Renal pelvis (tissue), 12 donors: ENCODE results near the gene SCN1A. TPM values are rescaled to one million over a fixed set of nuclear protein-coding genes. Genes with fewer than 3 reads are reported as not detected.
"Not testable (repeated sequence)": the region's sequence is repeated elsewhere in the genome, so short reads cannot be mapped to it uniquely, and the experiment has no call there.

ENCODE experiments used
- DNase-seq: peaks from one replicate; pipeline ENCODE4 v3.0.0-alpha.2; 2013
- long read RNA-seq, 16 experiments: transcript quantifications; one replicate each; lab custom pipeline, GENCODE V29; 2026
- polyA plus RNA-seq, 3 donors: library from polyadenylated mRNA; unstranded; fragments of 120-200 nt; gene quantifications; one replicate each; pipeline ENCODE4 v1.2.1, GENCODE V29; 2013; ENCODE audit not compliant: insufficient read length in 3 of 3

Gene SCN1A
- polyA plus RNA-seq: under 1 TPM; 0.06 to 0.37 (median 0.24) TPM
- long read RNA-seq, donor 1: 0 reads
- long read RNA-seq, donor 2: 0 reads
- long read RNA-seq, donor 3: 0 reads
- long read RNA-seq, donor 4: 0 reads
- long read RNA-seq, donor 5: 0 reads
- long read RNA-seq, donor 6: 0 reads
- long read RNA-seq, donor 7: 0 reads
- long read RNA-seq, donor 8: 0 reads
- long read RNA-seq, donor 9: 0 reads
- long read RNA-seq, donor 10: 0 reads
- long read RNA-seq, donor 11: 0 reads
- long read RNA-seq, donor 12: 0 reads
- long read RNA-seq, donor 13: 0 reads
- long read RNA-seq, donor 14: 0 reads
- long read RNA-seq, donor 15: 0 reads
- long read RNA-seq, donor 16: 0 reads

GRCh38 chr2:166127217-166128155, at the start of gene SCN1A:
TSS of gene SCN1A (minus strand) at chr2:166128020. CDS start at chr2:166073621, 54,399 bp downstream.
- peak; percentile 20 for DNase-seq

- DNase-seq: no peak
Measured at GRCh38 chr2:166173263-166173662, 45.4 kb upstream of the SCN1A start.

- DNase-seq: no peak
Measured at GRCh38 chr2:166171216-166171615, 43.4 kb upstream of the SCN1A start.

GRCh38 chr2:166170356-166170755, 42.5 kb upstream of the SCN1A start:
- DNase-seq: no peak

- DNase-seq: peak; percentile 37
Measured at GRCh38 chr2:166167449-166167848, 39.6 kb upstream of the SCN1A start.

- DNase-seq: no peak
Measured at GRCh38 chr2:166163775-166164174, 36.0 kb upstream of the SCN1A start.

GRCh38 chr2:166158546-166158945, 30.7 kb upstream of the SCN1A start:
- DNase-seq: no peak

GRCh38 chr2:166157578-166157977, 29.8 kb upstream of the SCN1A start:
- no peak for DNase-seq

- no peak for DNase-seq
Measured at GRCh38 chr2:166156985-166157490, 29.2 kb upstream of the SCN1A start.

GRCh38 chr2:166155589-166155988, 27.8 kb upstream of the SCN1A start:
- DNase-seq: no peak

- DNase-seq: no peak
Measured at GRCh38 chr2:166154685-166155338, 27.0 kb upstream of the SCN1A start.

- DNase-seq: no peak
Measured at GRCh38 chr2:166152064-166152463, 24.2 kb upstream of the SCN1A start.

- no peak for DNase-seq
Measured at GRCh38 chr2:166148500-166149400, 20.9 kb upstream of the SCN1A start.

- DNase-seq: no peak
Measured at GRCh38 chr2:166147883-166148282, 20.1 kb upstream of the SCN1A start.

GRCh38 chr2:166144071-166144470, 16.3 kb upstream of the SCN1A start:
- DNase-seq: no peak

GRCh38 chr2:166140932-166141331, 13.1 kb upstream of the SCN1A start:
- DNase-seq: no peak

- DNase-seq: no peak
Measured at GRCh38 chr2:166140475-166140874, 12.7 kb upstream of the SCN1A start.

- DNase-seq: not testable (repeated sequence)
Measured at GRCh38 chr2:166139479-166139878, 11.7 kb upstream of the SCN1A start.

GRCh38 chr2:166138667-166139066, 10.8 kb upstream of the SCN1A start:
- DNase-seq: no peak

- DNase-seq: no peak
Measured at GRCh38 chr2:166138144-166138543, 10.3 kb upstream of the SCN1A start.

- no peak for DNase-seq
Measured at GRCh38 chr2:166137331-166137730, 9.5 kb upstream of the SCN1A start.
